K562 (cell line): Measurements from ENCODE around the gene ERICH6. TPM values are rescaled to one million over a fixed set of nuclear protein-coding genes. Genes with fewer than 3 reads are reported as not detected.

ENCODE experiments used
- ATAC-seq: fragments of 200-7000 bp; cut with Tn5 transposase; 3 replicates; pipeline ENCODE4 v1.9.1; 2020; ENCODE audit warnings: moderate library complexity
- BruUV-seq: library from RNA; stranded (reverse); fragments of 400-500 nt; replicated peaks from 2 replicates; lab custom pipeline; 2021; lab: Mats Ljungman, UMichigan
- CTCF ChIA-PET: fragments of 300-600 bp; formaldehyde crosslinking; extraction: SDS; loops from one replicate; lab custom pipeline; 2021; ENCODE audit warnings: low intra/inter-chr PET ratio; lab: Yijun Ruan, JAX
- POLR2A ChIA-PET: fragments of 300-600, 350-650 bp; sonication (Branson Sonifier 250); formaldehyde crosslinking; extraction: SDS; loops from one replicate; lab custom pipeline; 2021; ENCODE audit warnings: antibody characterized with exemption, inconsistent platforms; lab: Yijun Ruan, JAX
- DNase-seq, 4 experiments: peaks; one replicate each; pipeline versions ENCODE4 v3.0.0 to v3.0.0-alpha.2; 2011 to 2018; ENCODE audit warnings: low spot score in 3 of 4, mixed read lengths in 3 of 4; ENCODE audit errors: extremely low read depth in 1 of 4
- FAIRE-seq: peaks from 2 replicates; lab custom pipeline; 2011; peaks lifted over from hg19 to GRCh38; lab: Jason Lieb, UNC
- H2AFZ ChIP-seq: 2 replicates; pipeline ENCODE4 v1.6.0; 2011; ENCODE audit warnings: low read depth, low read length, control low read depth, inconsistent platforms
- H3K27ac ChIP-seq: fragments of 200-600 bp; 3 replicates; pipeline ENCODE4 v1.8.0; 2011; ENCODE audit warnings: low read depth, mild to moderate bottlenecking, control low read depth, inconsistent platforms, low read length, moderate library complexity, mixed read lengths; ENCODE audit errors: extremely low read depth
- H3K27me3 ChIP-seq, 2 experiments: fragments of 300-600 bp in 1 of 2; 2 replicates in 1 of 2; 3 replicates in 1 of 2; pipeline versions ENCODE4 v1.6.0 to v1.8.0; 2011; ENCODE audit warnings: inconsistent platforms in 2 of 2, low read length in 2 of 2, mild to moderate bottlenecking in 1 of 2, mixed read lengths in 1 of 2, moderate library complexity in 1 of 2; ENCODE audit not compliant: control insufficient read depth in 2 of 2, insufficient read depth in 2 of 2
- H3K36me3 ChIP-seq: fragments of 300-600 bp; 3 replicates; pipeline ENCODE4 v1.8.0; 2011; ENCODE audit warnings: mild to moderate bottlenecking, low read length, inconsistent platforms; ENCODE audit not compliant: control insufficient read depth, insufficient read depth
- H3K4me1 ChIP-seq, 2 experiments: fragments of 200-600 bp in 1 of 2; replicated peaks in 1 of 2; 2 replicates in 1 of 2; 3 replicates in 1 of 2; pipeline versions ENCODE4 v1.5.1 to v1.8.0; 2011; ENCODE audit warnings: inconsistent platforms in 2 of 2, low read length in 2 of 2, mild to moderate bottlenecking in 1 of 2, mixed read lengths in 1 of 2, moderate library complexity in 1 of 2; ENCODE audit not compliant: control insufficient read depth in 2 of 2, insufficient read depth in 2 of 2
- H3K4me2 ChIP-seq: 2 replicates; pipeline ENCODE4 v1.6.1; 2011; ENCODE audit warnings: low read length, control low read depth, inconsistent platforms, mixed read lengths; ENCODE audit not compliant: insufficient read depth
- H3K4me3 ChIP-seq: fragments of 200-600 bp; sonication (generic), shearing (Covaris generic); 2 replicates; pipeline ENCODE4 v1.5.1; 2016; ENCODE audit warnings: control low read depth, inconsistent platforms
- H3K79me2 ChIP-seq: fragments of 200-600 bp; 3 replicates; pipeline ENCODE4 v1.8.0; 2011; ENCODE audit warnings: low read length, inconsistent platforms; ENCODE audit not compliant: control insufficient read depth, insufficient read depth
- H3K9ac ChIP-seq, 2 experiments: 2 replicates each; pipeline versions ENCODE4 v1.6.0 to v1.6.1; 2011; ENCODE audit warnings: low read depth in 2 of 2, low read length in 2 of 2, control low read depth in 1 of 2, inconsistent platforms in 1 of 2, mild to moderate bottlenecking in 1 of 2, mixed read lengths in 1 of 2; ENCODE audit not compliant: insufficient read depth in 1 of 2
- H3K9me1 ChIP-seq: one replicate; pipeline ENCODE4 v1.6.0; 2011; ENCODE audit warnings: inconsistent platforms, mild to moderate bottlenecking, low read length, moderate library complexity; ENCODE audit not compliant: control insufficient read depth, insufficient read depth
- H3K9me3 ChIP-seq: replicated peaks from 2 replicates; pipeline ENCODE4 v1.5.1; 2011; ENCODE audit warnings: low read depth, low read length, inconsistent platforms; ENCODE audit not compliant: control insufficient read depth, insufficient read depth
- H4K20me1 ChIP-seq: replicated peaks from 2 replicates; pipeline ENCODE4 v1.6.1; 2011; ENCODE audit warnings: low read length, inconsistent platforms, mixed read lengths; ENCODE audit not compliant: control insufficient read depth, insufficient read depth
- CHAMP1 ChIP-seq: fragments of 450-650 bp; IDR thresholded peaks from 2 replicates; pipeline ENCODE4 v1.6.1; 2016; ENCODE audit warnings: mild to moderate bottlenecking
- CXXC5 ChIP-seq: fragments of 250-450 bp; sonication (Bioruptor Pico); IDR thresholded peaks from 2 replicates; pipeline ENCODE4 v1.8.0; 2022; ENCODE audit warnings: inconsistent platforms, mild to moderate bottlenecking, moderate library complexity
- FOXK1 ChIP-seq: sonication (generic); formaldehyde crosslinking; IDR thresholded peaks from 2 replicates; pipeline ENCODE4 v1.8.0; 2022; ENCODE audit warnings: missing genetic modification reagents, mild to moderate bottlenecking, borderline replicate concordance
- HDAC1 ChIP-seq, 2 experiments: fragments of 450-650 bp; IDR thresholded peaks; 2 replicates each; pipeline ENCODE4 v1.6.1; 2016 to 2017; ENCODE audit warnings: inconsistent platforms in 1 of 2, mild to moderate bottlenecking in 1 of 2, moderate library complexity in 1 of 2
- HMG20A ChIP-seq: fragments of 450-650 bp; formaldehyde crosslinking; conservative IDR thresholded peaks from 2 replicates; pipeline ENCODE4 v1.4.0; 2020; ENCODE audit warnings: mild to moderate bottlenecking, mixed read lengths
- MYBL2 ChIP-seq, 2 experiments: fragments of 450-650 bp in 1 of 2; sonication (generic) in 1 of 2; formaldehyde crosslinking in 1 of 2; IDR thresholded peaks; 2 replicates each; pipeline versions ENCODE4 v1.6.1 to v1.8.1; 2017 to 2022; ENCODE audit warnings: borderline replicate concordance in 1 of 2, inconsistent platforms in 1 of 2, low read depth in 1 of 2, mild to moderate bottlenecking in 1 of 2, missing genetic modification reagents in 1 of 2, moderate library complexity in 1 of 2
- POLR2AphosphoS2 ChIP-seq: IDR thresholded peaks from 2 replicates; pipeline ENCODE4 v1.6.1; 2012; ENCODE audit warnings: low read length, improper control_type of control experiment
- TAF9B ChIP-seq: fragments of 450-650 bp; IDR thresholded peaks from 2 replicates; pipeline ENCODE4 v1.6.1; 2018; ENCODE audit warnings: mild to moderate bottlenecking; ENCODE audit not compliant: partially characterized antibody
- ZNF518B ChIP-seq: fragments of 250-450 bp; sonication (Bioruptor Pico); IDR thresholded peaks from 2 replicates; pipeline ENCODE4 v1.5.0; 2021; ENCODE audit warnings: mild to moderate bottlenecking, moderate library complexity
- ZNF592 ChIP-seq: fragments of 450-650 bp; IDR thresholded peaks from 2 replicates; pipeline ENCODE4 v1.6.1; 2017; ENCODE audit warnings: antibody characterized with exemption, mild to moderate bottlenecking
- WGBS: fragments of 100-300 bp; shearing (Covaris generic); methylation state at CpG from one replicate; pipeline ENCODE4 v1.1.6; 2016; ENCODE audit warnings: low coverage, mixed read lengths; ENCODE audit not compliant: insufficient coverage; ENCODE audit errors: missing lambda C conversion rate; 5-methylcytosine and 5-hydroxymethylcytosine counted together
- in situ Hi-C: fragments of 300-500 bp; cut with MboI; formaldehyde crosslinking; loops from 4 replicates; pipeline ENCODE4 v1.15.0; 2018; ENCODE audit warnings: inconsistent platforms, mixed read lengths
- intact Hi-C: fragments of 100-400 bp; cut with micrococcal nuclease; formaldehyde crosslinking; loops from 2 replicates; pipeline ENCODE4 v1.14.2; 2022
- polyA plus RNA-seq, 8 experiments: library from polyadenylated mRNA; depleted of rRNA in 4 of 8; stranded (reverse) in 5 of 8; unstranded in 3 of 8; fragments of >200 nt; fragmentation: Nextera tagmentation in 2 of 8; fragmentation: Illumina TruSeq in 1 of 8; extraction: Ambion mirVana in 2 of 8; extraction: Trizol in 1 of 8; gene quantifications; 2 replicates each; pipeline versions ENCODE4 v1.2.1 to v1.2.3, GENCODE V29; 2011 to 2014; ENCODE audit warnings: inconsistent platforms in 1 of 8, missing spikeins in 1 of 8
- total RNA-seq, 7 experiments: library from RNA; depleted of rRNA in 6 of 7; stranded (reverse); fragments of >200 nt in 6 of 7; fragmentation: Illumina TruSeq in 2 of 7; extraction: Trizol in 2 of 7; gene quantifications; 2 replicates each; pipeline versions ENCODE4 v1.2.1 to v1.2.3, GENCODE V29; 2011 to 2021; ENCODE audit warnings: low replicate concordance in 1 of 7

Gene ERICH6
- total and polyA plus RNA-seq, 9 of the 15 experiments (the other 6 are each of a cell fraction or from before 2014, with no cell fraction given): not detected

- TF ChIP-seq CHAMP1 (no peak), FOXK1 (CRISPR knock-in tag) (no peak), ZNF518B (CRISPR knock-in tag) (no peak)
- TF ChIP-seq, all 486 proteins: peak for 0
These were observed 48.1 kb upstream of the ERICH6 start (continued) for GRCh38 chr3:150751781-150752263.

- FAIRE-seq (no peak), DNase-seq (no peak), ATAC-seq (no peak)
- Histone ChIP-seq H3K27me3 (no peaks in the 10 kb centered on the region), H3K9me3 (no peaks in the 10 kb centered on the region), H3K9me1 (no peaks in the 10 kb centered on the region), H2AFZ (no peak overlapping the region), H3K27ac (no peak overlapping the region), H3K9ac (peak overlapping the region in 1 of 2 experiments; percentile 29; a peak in 1 of 4 replicates), H3K36me3 (peaks cover 49% of the 10 kb centered on the region), H3K4me3 (no peak overlapping the region), H3K4me1 (peaks cover 5 to 7% of the 10 kb centered on the region in 2 experiments; a peak in 4 of 5 replicates), H4K20me1 (peaks cover 16% of the 10 kb centered on the region; the same call in 1 of the 2 replicates), H3K4me2 (no peak overlapping the region), H3K79me2 (peaks cover 96% of the 10 kb centered on the region)
- ChIA-PET CTCF (no interaction called here), POLR2A (interaction anchor here (1.0 kb wide), 1 partner anchor 11 kb away, joined by 3 read pairs; no protein-coding TSS in a partner anchor)
- intact Hi-C loops (no loop called here), in situ Hi-C loops (no loop called here)
- 60% methylated on average over 6 of the region's 6 CpGs for WGBS
- BruUV-seq: no TSS peak
- TF ChIP-seq TAF9B (no peak), ZNF592 (no peak), MYBL2 (IDR thresholded peaks at IDR 0.05; ENCODE audit: low read depth) (no peak), MYBL2 (CRISPR knock-in tag; IDR thresholded peaks at IDR 0.05; ENCODE audit: borderline replicate concordance) (no peak), POLR2AphosphoS2 (no peak), CXXC5 (no peak), HMG20A (no peak), HDAC1 (IDR thresholded peaks at IDR 0.05) (no peak)
These were observed 45.5 kb upstream of the ERICH6 start for GRCh38 chr3:150749255-150749654.
